IMR-90 (cell line): ENCODE results near the gene FBXL4. TPM values are rescaled to one million over a fixed set of nuclear protein-coding genes. Genes with fewer than 3 reads are reported as not detected.

Experiments
- ATAC-seq: fragments of 200-7000 bp; cut with Tn5 transposase; 2 replicates; pipeline ENCODE4 v1.9.1; 2020; ENCODE audit warnings: low read depth, mild to moderate bottlenecking, moderate library complexity
- BruUV-seq: library from RNA; stranded (reverse); fragments of 400-500 nt; replicated peaks from 2 replicates; lab custom pipeline; 2021; lab: Mats Ljungman, UMichigan
- CTCF ChIA-PET: fragments of 300-600 bp; formaldehyde crosslinking; extraction: SDS; loops from one replicate; lab custom pipeline; 2021; ENCODE audit warnings: antibody characterized with exemption; lab: Yijun Ruan, JAX
- POLR2A ChIA-PET: fragments of 300-600 bp; sonication (Branson Sonifier 250); formaldehyde crosslinking; loops from one replicate; lab custom pipeline; 2022; ENCODE audit warnings: antibody characterized with exemption; ENCODE audit not compliant: unreplicated experiment; lab: Charles Lee
- DNase-seq: peaks from one replicate; pipeline ENCODE4 v3.0.0; 2013
- H2AFZ ChIP-seq: replicated peaks from 2 replicates; pipeline ENCODE3; 2013; ENCODE audit warnings: low read length, mild to moderate bottlenecking; ENCODE audit not compliant: poor library complexity
- H2AK5ac ChIP-seq: 2 replicates; pipeline ENCODE4 v1.6.1; 2013; ENCODE audit warnings: low read depth, low read length, inconsistent platforms
- H2AK9ac ChIP-seq: replicated peaks from 2 replicates; pipeline ENCODE3; 2013; ENCODE audit warnings: mild to moderate bottlenecking, low read depth, low read length, moderate library complexity; ENCODE audit not compliant: poor library complexity
- H2BK120ac ChIP-seq: 2 replicates; pipeline ENCODE4 v1.6.1; 2013; ENCODE audit warnings: low read depth, low read length, inconsistent platforms
- H2BK15ac ChIP-seq: 3 replicates; pipeline ENCODE4 v1.6.1; 2013; ENCODE audit warnings: low read depth, low read length, inconsistent platforms
- H2BK20ac ChIP-seq: 2 replicates; pipeline ENCODE4 v1.6.1; 2013; ENCODE audit warnings: low read depth, mild to moderate bottlenecking, inconsistent platforms, low read length, moderate library complexity
- H2BK5ac ChIP-seq: 2 replicates; pipeline ENCODE4 v1.6.1; 2013; ENCODE audit warnings: mild to moderate bottlenecking, low read depth, low read length, inconsistent platforms; ENCODE audit not compliant: poor library complexity, severe bottlenecking
- H3K14ac ChIP-seq: replicated peaks from 2 replicates; pipeline ENCODE4 v1.6.1; 2013; ENCODE audit warnings: low read depth, low read length, inconsistent platforms
- H3K18ac ChIP-seq: 2 replicates; pipeline ENCODE4 v1.6.1; 2013; ENCODE audit warnings: low read depth, low read length, control low read depth
- H3K23ac ChIP-seq: 2 replicates; pipeline ENCODE4 v1.6.1; 2013; ENCODE audit warnings: low read depth, low read length, inconsistent platforms
- H3K27ac ChIP-seq: 2 replicates; pipeline ENCODE4 v1.5.1; 2013; ENCODE audit warnings: mild to moderate bottlenecking, control low read depth, low read length; ENCODE audit not compliant: insufficient read depth
- H3K27me3 ChIP-seq: 2 replicates; pipeline ENCODE4 v1.6.1; 2013; ENCODE audit warnings: low read length; ENCODE audit not compliant: control insufficient read depth, insufficient read depth
- H3K36me3 ChIP-seq: 2 replicates; pipeline ENCODE4 v1.6.1; 2013; ENCODE audit warnings: low read length, mixed read lengths; ENCODE audit not compliant: control insufficient read depth, insufficient read depth
- H3K4ac ChIP-seq: 2 replicates; pipeline ENCODE4 v1.6.1; 2013; ENCODE audit warnings: low read depth, low read length, inconsistent platforms
- H3K4me1 ChIP-seq: 2 replicates; pipeline ENCODE4 v1.6.1; 2013; ENCODE audit warnings: low read length, mixed read lengths; ENCODE audit not compliant: control insufficient read depth, insufficient read depth
- H3K4me2 ChIP-seq: 2 replicates; pipeline ENCODE4 v1.6.1; 2013; ENCODE audit warnings: low read depth, mild to moderate bottlenecking, control low read depth, low read length, moderate library complexity
- H3K4me3 ChIP-seq: 2 replicates; pipeline ENCODE4 v1.5.1; 2013; ENCODE audit warnings: low read depth, mild to moderate bottlenecking, control low read depth, low read length, moderate library complexity; ENCODE audit not compliant: insufficient read depth
- H3K56ac ChIP-seq: 2 replicates; pipeline ENCODE4 v1.6.1; 2013; ENCODE audit warnings: low read length, inconsistent platforms; ENCODE audit not compliant: insufficient read depth; ENCODE audit errors: extremely low read depth
- H3K79me1 ChIP-seq, 2 experiments: 2 replicates each; pipeline ENCODE4 v1.6.1; 2013; ENCODE audit warnings: low read length in 2 of 2, inconsistent platforms in 1 of 2, low read depth in 1 of 2
- H3K9ac ChIP-seq: 2 replicates; pipeline ENCODE4 v1.6.1; 2013; ENCODE audit warnings: low read depth, low read length, control low read depth
- H3K9me1 ChIP-seq: 2 replicates; pipeline ENCODE4 v1.6.1; 2013; ENCODE audit warnings: low read length, inconsistent platforms; ENCODE audit not compliant: insufficient read depth
- H3K9me3 ChIP-seq: 2 replicates; pipeline ENCODE4 v1.6.1; 2013; ENCODE audit warnings: low read length; ENCODE audit not compliant: control insufficient read depth, insufficient read depth
- H4K20me1 ChIP-seq: 2 replicates; pipeline ENCODE4 v1.6.1; 2013; ENCODE audit warnings: low read length, inconsistent platforms; ENCODE audit not compliant: insufficient read depth
- H4K5ac ChIP-seq: 2 replicates; pipeline ENCODE4 v1.6.1; 2013; ENCODE audit warnings: mild to moderate bottlenecking, low read depth, low read length, control low read depth
- H4K8ac ChIP-seq, 2 experiments: 2 replicates each; pipeline ENCODE4 v1.6.1; 2013; ENCODE audit warnings: low read depth in 2 of 2, low read length in 2 of 2, control low read depth in 1 of 2, inconsistent platforms in 1 of 2
- H4K91ac ChIP-seq: 2 replicates; pipeline ENCODE4 v1.6.1; 2013; ENCODE audit warnings: low read depth, low read length, inconsistent platforms; ENCODE audit not compliant: insufficient read depth
- BHLHE40 ChIP-seq: fragments of 150-350 bp; IDR thresholded peaks from 2 replicates; pipeline ENCODE4 v1.6.1; 2016; ENCODE audit warnings: mild to moderate bottlenecking, low read depth, low read length
- CEBPB ChIP-seq: IDR thresholded peaks from 2 replicates; pipeline ENCODE4 v1.6.1; 2012; ENCODE audit warnings: low read depth, low read length, improper control_type of control experiment
- CHD1 ChIP-seq: IDR thresholded peaks from 2 replicates; pipeline ENCODE4 v1.6.1; 2012; ENCODE audit warnings: low read depth, low read length, improper control_type of control experiment
- CTCF ChIP-seq: conservative IDR thresholded peaks from 2 replicates; pipeline ENCODE4 v1.5.1; 2012; ENCODE audit warnings: mild to moderate bottlenecking, low read depth, low read length, improper control_type of control experiment
- ELK1 ChIP-seq: fragments of 150-350 bp; IDR thresholded peaks from 2 replicates; pipeline ENCODE4 v1.6.1; 2016; ENCODE audit warnings: low read depth, mild to moderate bottlenecking, low read length, moderate library complexity, borderline replicate concordance
- FOS ChIP-seq: fragments of 150-350 bp; IDR thresholded peaks from 2 replicates; pipeline ENCODE4 v1.6.1; 2016; ENCODE audit warnings: low read depth, low read length
- MAFK ChIP-seq: IDR thresholded peaks from 2 replicates; pipeline ENCODE4 v1.6.1; 2012; ENCODE audit warnings: low read depth, low read length, improper control_type of control experiment
- MAZ ChIP-seq: IDR thresholded peaks from 2 replicates; pipeline ENCODE4 v1.6.1; 2012; ENCODE audit warnings: low read depth, mild to moderate bottlenecking, low read length, improper control_type of control experiment, moderate library complexity, borderline replicate concordance
- MXI1 ChIP-seq: IDR thresholded peaks from 2 replicates; pipeline ENCODE4 v1.6.1; 2012; ENCODE audit warnings: low read depth, mild to moderate bottlenecking, low read length, moderate library complexity, borderline replicate concordance
- NFE2L2 ChIP-seq: fragments of 150-350 bp; IDR thresholded peaks from 2 replicates; pipeline ENCODE4 v1.6.1; 2016; ENCODE audit warnings: low read depth, mild to moderate bottlenecking, low read length
- POLR2A ChIP-seq: IDR thresholded peaks from 2 replicates; pipeline ENCODE4 v1.6.1; 2012; ENCODE audit warnings: mild to moderate bottlenecking, low read depth, low read length
- RAD21 ChIP-seq: IDR thresholded peaks from 2 replicates; pipeline ENCODE4 v1.6.1; 2012; ENCODE audit warnings: low read length, improper control_type of control experiment
- RCOR1 ChIP-seq: IDR thresholded peaks from 2 replicates; pipeline ENCODE4 v1.6.1; 2012; ENCODE audit warnings: mild to moderate bottlenecking, low read length, improper control_type of control experiment; ENCODE audit not compliant: insufficient replicate concordance
- RFX5 ChIP-seq: IDR thresholded peaks from 2 replicates; pipeline ENCODE4 v1.8.0; 2012; ENCODE audit warnings: low read depth, mild to moderate bottlenecking, low read length, moderate library complexity
- SMC3 ChIP-seq: fragments of 150-350 bp; IDR thresholded peaks from 2 replicates; pipeline ENCODE4 v1.6.1; 2016; ENCODE audit warnings: low read depth, mild to moderate bottlenecking, antibody characterized with exemption, low read length, moderate library complexity
- USF2 ChIP-seq: fragments of 150-350 bp; IDR thresholded peaks from 2 replicates; pipeline ENCODE4 v1.6.1; 2017; ENCODE audit warnings: mild to moderate bottlenecking, antibody characterized with exemption, low read length, low read depth
- WGBS, 2 experiments: methylation state at CpG; one replicate each; pipeline versions ENCODE4 v1.1.5 to v1.1.7; 2013; ENCODE audit warnings: missing lambda C conversion rate in 2 of 2; ENCODE audit not compliant: insufficient read length in 1 of 2; ENCODE audit errors: extremely low coverage in 2 of 2; 5-methylcytosine and 5-hydroxymethylcytosine counted together
- dilution Hi-C: fragments of 300-500 bp; cut with HindIII; formaldehyde crosslinking; loops from one replicate; pipeline ENCODE4 v1.14.3; 2018; ENCODE audit warnings: low sequenced_read_pairs; ENCODE audit not compliant: unreplicated experiment
- in situ Hi-C: fragments of 300-500 bp; cut with MboI; formaldehyde crosslinking; loops from 3 replicates; pipeline ENCODE4 v1.14.3; 2019; ENCODE audit warnings: low sequenced_read_pairs, inconsistent platforms, mixed read lengths
- intact Hi-C: fragments of 100-400 bp; cut with micrococcal nuclease; formaldehyde crosslinking; loops from 2 replicates; pipeline ENCODE4 v1.10.0; 2022
- polyA plus RNA-seq, 3 experiments: library from polyadenylated mRNA; depleted of rRNA; stranded (reverse); fragments of >200 nt; gene quantifications; 2 replicates each; pipeline ENCODE4 v1.2.3, GENCODE V29; 2012; ENCODE audit warnings: low replicate concordance in 1 of 3
- total RNA-seq: library from RNA; depleted of rRNA; stranded (reverse); fragments of >200 nt; gene quantifications from 2 replicates; pipeline ENCODE4 v1.2.3, GENCODE V29; 2012

FBXL4 gene
- total and polyA plus RNA-seq, 2 of the 4 experiments (the other 2 are of a cell fraction), result 7.8 to 17.6 TPM

GRCh38 chr6:98929498-98930060, 18.2 kb downstream of the FBXL4 start:
- Histone ChIP-seq H2AK9ac (no peak overlapping the region), H3K79me1 (peaks cover 14 to 20% of the 10 kb centered on the region in 2 experiments; a peak in 3 of 4 replicates), H3K14ac (no peak overlapping the region), H3K4me3 (no peak overlapping the region), H3K23ac (no peak overlapping the region), H3K4me2 (no peak overlapping the region), H4K8ac (no peak overlapping the region), H3K27ac (no peak overlapping the region), H2BK5ac (no peak overlapping the region), H2BK20ac (no peak overlapping the region), H2BK120ac (no peak overlapping the region), H3K18ac (no peak overlapping the region), H3K4me1 (no peaks in the 10 kb centered on the region), H3K9me1 (no peaks in the 10 kb centered on the region; the same call in 1 of the 2 replicates), H3K9me3 (no peaks in the 10 kb centered on the region), H3K27me3 (no peaks in the 10 kb centered on the region), H3K4ac (no peak overlapping the region), H4K20me1 (no peaks in the 10 kb centered on the region; the same call in 1 of the 2 replicates), H2BK15ac (no peak overlapping the region), H2AFZ (no peak overlapping the region), H3K9ac (no peak overlapping the region), H3K56ac (no peak overlapping the region), H3K36me3 (0 out of 2 replicates have a peak, but pooled peaks cover 1% of the 10 kb centered on the region), H4K5ac (no peak overlapping the region), H2AK5ac (no peak overlapping the region), H4K91ac (no peak overlapping the region)
- dilution Hi-C loops (no loop called here), in situ Hi-C loops (no loop called here), intact Hi-C loops (no loop called here)
- BruUV-seq, result no TSS peak
- TF ChIP-seq CEBPB (no peak), RAD21 (no peak), RFX5 (no peak), MAFK (no peak), RCOR1 (no peak), FOS (no peak), USF2 (no peak), ELK1 (no peak), MXI1 (no peak), CTCF (no peak), SMC3 (no peak), CHD1 (no peak), NFE2L2 (no peak), POLR2A (no peak), MAZ (no peak), BHLHE40 (no peak)
- ChIA-PET CTCF (interaction anchor here (0.6 kb wide), 1 partner anchor 15 kb away, joined by 3 read pairs; no protein-coding TSS in a partner anchor), POLR2A (no interaction called here)
- peak; percentile 7 for DNase-seq
- no peak for ATAC-seq
- no CpG with 5 or more reads among the region's 2 CpGs for WGBS, 2 experiments
